Measurements from ENCODE around the gene LLPH. TPM values are rescaled to one million over a fixed set of nuclear protein-coding genes. Genes with fewer than 3 reads are reported as not detected.

LLPH gene
- total and polyA plus RNA-seq, 2 of the 13 experiments (the other 11 are each of a cell fraction or from before 2014, with no cell fraction given), result 4.2 to 25.6 TPM

- Histone ChIP-seq H3K9ac (ENCODE audit: insufficient read depth, low read depth, low read length) (no peak overlapping the region), H3K27ac (ENCODE audit: extremely low read length, insufficient read depth, low read length) (no peak overlapping the region), H3K79me2 (ENCODE audit: insufficient read depth, low read length) (no peaks in the 10 kb centered on the region), H3K9me3 (ENCODE audit: low read length) (peaks cover 10% of the 10 kb centered on the region), H3K4me3 (replicated peaks in 1 of 3; ENCODE audit: insufficient read depth in 1 of 3, low read depth in 2 of 3, low read length in 3 of 3) (no peak overlapping the region), H3K4me2 (ENCODE audit: low read depth, low read length) (no peak overlapping the region), H3K27me3 (ENCODE audit: control insufficient read depth in 1 of 2, insufficient read depth in 2 of 2, low read length in 2 of 2) (no peaks in the 10 kb centered on the region), H3K4me1 (ENCODE audit: insufficient read depth, low read length) (peaks cover 7% of the 10 kb centered on the region; the same call in 1 of the 2 replicates), H4K20me1 (ENCODE audit: insufficient read depth, low read length) (no peaks in the 10 kb centered on the region), H2AFZ (ENCODE audit: low read length) (no peak overlapping the region), H3K36me3 (replicated peaks in 1 of 2; ENCODE audit: control insufficient read depth in 1 of 2, insufficient read depth in 2 of 2, low read length in 2 of 2) (peaks cover 2 to 8% of the 10 kb centered on the region in 2 experiments; a peak in 2 of 5 replicates)
- FAIRE-seq, result no peak
- no TSS peak for BruUV-seq (replicated peaks)
- TF ChIP-seq ZNF138 (CRISPR knock-in tag; IDR thresholded peaks at IDR 0.05; ENCODE audit: low read depth), result no peak
- no peak for TF ChIP-seq ZNF124 (CRISPR knock-in tag; IDR thresholded peaks at IDR 0.05)
- no peak for TF ChIP-seq ZNF431 (CRISPR knock-in tag; IDR thresholded peaks at IDR 0.05; ENCODE audit: borderline replicate concordance, low read depth)
- TF ChIP-seq ZNF792 (CRISPR knock-in tag; IDR thresholded peaks at IDR 0.05), result no peak
- TF ChIP-seq NONO (IDR thresholded peaks at IDR 0.05), result no peak
- TF ChIP-seq NONO (CRISPR knock-in tag; conservative IDR thresholded peaks at IDR 0.05), result no peak
- no peak for TF ChIP-seq CBX5 (CRISPR knock-in tag; IDR thresholded peaks at IDR 0.05; ENCODE audit: borderline replicate concordance)
- TF ChIP-seq KLF12 (CRISPR knock-in tag; IDR thresholded peaks at IDR 0.05; ENCODE audit: borderline replicate concordance), result no peak
- TF ChIP-seq EZH2 (conservative IDR thresholded peaks at IDR 0.05; ENCODE audit: low read depth, low read length), result no peak
- TF ChIP-seq GTF3A (CRISPR knock-in tag; conservative IDR thresholded peaks at IDR 0.05), result no peak
- no peak for TF ChIP-seq ZKSCAN1 (IDR thresholded peaks at IDR 0.05; ENCODE audit: low read length)
- TF ChIP-seq ZNF747 (CRISPR knock-in tag; IDR thresholded peaks at IDR 0.05; ENCODE audit: borderline replicate concordance), result no peak
- no peak for TF ChIP-seq ZNF12 (CRISPR knock-in tag; IDR thresholded peaks at IDR 0.05)
- TF ChIP-seq KLF6 (CRISPR knock-in tag; IDR thresholded peaks at IDR 0.05), result no peak
- no peak for TF ChIP-seq GPBP1L1 (CRISPR knock-in tag; IDR thresholded peaks at IDR 0.05)
- TF ChIP-seq ZNF709 (CRISPR knock-in tag; IDR thresholded peaks at IDR 0.05), result no peak
- CTCF ChIA-PET (ENCODE audit: low intra/inter-chr PET ratio, low total read pairs), result no interaction called here
- no peak for DNase-seq (ENCODE audit: low spot score)
- no peak for ATAC-seq
- POLR2A ChIA-PET, result no interaction called here
- in situ Hi-C loops (cut with HindIII; ENCODE audit: extremely low pct_ligation_motif_present, low pct_unique_long_range_greater_than_20kb), result loop anchor here (10.0 kb wide), 1 partner anchor 261 kb away; no protein-coding TSS in a partner anchor
- intact Hi-C loops (cut with micrococcal nuclease; ENCODE audit: unreplicated experiment), result no loop called here
- WGBS (ENCODE audit: low lambda C conversion rate), result 92% methylated on average over 1 of the region's 1 CpG
These were observed 13.3 kb upstream of the LLPH start for GRCh38 chr12:66143868-66144267.
